Keratinocyte (primary cell): Measurements from ENCODE around the gene CELF2. TPM values are rescaled to one million over a fixed set of nuclear protein-coding genes. Genes with fewer than 3 reads are reported as not detected.

Source experiments
- DNase-seq: peaks from one replicate; pipeline ENCODE4 v3.0.0-alpha.2; 2011; ENCODE audit warnings: low read depth, missing footprints, low spot score
- FAIRE-seq: peaks from 2 replicates; lab custom pipeline; 2011; peaks lifted over from hg19 to GRCh38; lab: Jason Lieb, UNC
- H2AFZ ChIP-seq: 2 replicates; pipeline ENCODE4 v1.6.0; 2012; ENCODE audit warnings: low read length, control low read depth, inconsistent platforms; ENCODE audit not compliant: control insufficient read depth
- H3K27ac ChIP-seq: 2 replicates; pipeline ENCODE4 v1.5.1; 2011; ENCODE audit warnings: low read length; ENCODE audit not compliant: control insufficient read depth, insufficient read depth
- H3K27me3 ChIP-seq: 3 replicates; pipeline ENCODE4 v1.6.0; 2011; ENCODE audit warnings: low read length; ENCODE audit not compliant: control insufficient read depth, insufficient read depth; ENCODE audit errors: extremely low read depth
- H3K36me3 ChIP-seq, 2 experiments: 2 replicates in 1 of 2; 3 replicates in 1 of 2; pipeline ENCODE4 v1.5.1; 2011; ENCODE audit warnings: low read length in 2 of 2, mild to moderate bottlenecking in 1 of 2; ENCODE audit not compliant: control insufficient read depth in 2 of 2, insufficient read depth in 2 of 2; ENCODE audit errors: extremely low read depth in 1 of 2
- H3K4me1 ChIP-seq: 3 replicates; pipeline ENCODE4 v1.5.1; 2011; ENCODE audit warnings: low read length; ENCODE audit not compliant: control insufficient read depth, insufficient read depth; ENCODE audit errors: extremely low read depth
- H3K4me2 ChIP-seq: 3 replicates; pipeline ENCODE4 v1.6.0; 2011; ENCODE audit warnings: low read depth, low read length; ENCODE audit not compliant: control insufficient read depth, insufficient read depth; ENCODE audit errors: extremely low read depth
- H3K4me3 ChIP-seq, 3 experiments: fragments of 200-600 bp in 1 of 3; sonication (generic) in 1 of 3; 2 replicates in 2 of 3; 3 replicates in 1 of 3; pipeline ENCODE4 v1.5.1; 2011 to 2016; ENCODE audit warnings: low read length in 3 of 3, mild to moderate bottlenecking in 3 of 3, control low read depth in 2 of 3, inconsistent platforms in 1 of 3, low read depth in 1 of 3, mixed read lengths in 1 of 3, mixed run types in 1 of 3, moderate library complexity in 1 of 3; ENCODE audit not compliant: control insufficient read depth in 2 of 3, insufficient read depth in 2 of 3; ENCODE audit errors: extremely low read depth in 1 of 3
- H3K79me2 ChIP-seq: 2 replicates; pipeline ENCODE4 v1.6.0; 2012; ENCODE audit warnings: low read length; ENCODE audit not compliant: control insufficient read depth, insufficient read depth
- H3K9ac ChIP-seq: 3 replicates; pipeline ENCODE4 v1.6.0; 2011; ENCODE audit warnings: low read length; ENCODE audit not compliant: control insufficient read depth, insufficient read depth; ENCODE audit errors: extremely low read depth
- H3K9me1 ChIP-seq: 3 replicates; pipeline ENCODE4 v1.6.0; 2011; ENCODE audit warnings: low read length; ENCODE audit not compliant: control insufficient read depth, insufficient read depth; ENCODE audit errors: extremely low read depth
- H3K9me3 ChIP-seq: 2 replicates; pipeline ENCODE4 v1.5.1; 2012; ENCODE audit warnings: low read depth, low read length; ENCODE audit not compliant: control insufficient read depth
- H4K20me1 ChIP-seq: 3 replicates; pipeline ENCODE4 v1.6.0; 2011; ENCODE audit warnings: low read length; ENCODE audit not compliant: control insufficient read depth, insufficient read depth; ENCODE audit errors: extremely low read depth
- CTCF ChIP-seq, 3 experiments: IDR thresholded peaks in 1 of 3; conservative IDR thresholded peaks in 1 of 3; optimal IDR thresholded peaks in 1 of 3; 2 replicates in 2 of 3; 3 replicates in 1 of 3; pipeline versions ENCODE3 to v1.5.1; 2011; ENCODE audit warnings: low read length in 3 of 3, mild to moderate bottlenecking in 3 of 3, moderate library complexity in 2 of 3, control low read depth in 1 of 3, inconsistent platforms in 1 of 3; ENCODE audit not compliant: insufficient read depth in 2 of 3; ENCODE audit errors: extremely low read depth in 1 of 3
- EZH2 ChIP-seq: IDR thresholded peaks from one replicate; pipeline ENCODE4 v1.6.1; 2012; ENCODE audit warnings: inconsistent platforms, mild to moderate bottlenecking, low read length, moderate library complexity
- dilution Hi-C: fragments of 300-500 bp; cut with MboI; formaldehyde crosslinking; loops from one replicate; pipeline ENCODE4 v1.7.0; 2020; ENCODE audit warnings: low sequenced_read_pairs; ENCODE audit not compliant: extremely low pct_ligation_motif_present
- polyA plus RNA-seq, 5 experiments: library from polyadenylated mRNA; depleted of rRNA in 3 of 5; stranded (reverse) in 3 of 5; stranded (forward) in 1 of 5; unstranded in 1 of 5; fragments of >200 nt; gene quantifications; 1 replicate in 1 of 5; 2 replicates in 3 of 5; 3 replicates in 1 of 5; pipeline versions ENCODE4 v1.2.1 to v1.2.3, GENCODE V29; 2011 to 2012; ENCODE audit warnings: missing spikeins in 2 of 5, low read depth in 1 of 5, low replicate concordance in 1 of 5

The CELF2 gene
- polyA plus RNA-seq, 1 donor (not counting 4 experiments of a cell fraction or from before 2014, with no cell fraction given): 9.8 TPM

GRCh38 chr10:11213137-11213536 lies 195.5 kb downstream of the CELF2 start:
- Histone ChIP-seq H3K4me2 (no peak overlapping the region), H3K36me3 (no peaks in the 10 kb centered on the region), H3K4me3 (no peak overlapping the region), H4K20me1 (no peaks in the 10 kb centered on the region), H3K27ac (no peak overlapping the region), H3K9me3 (no peaks in the 10 kb centered on the region), H3K9me1 (no peaks in the 10 kb centered on the region), H3K4me1 (no peaks in the 10 kb centered on the region), H3K79me2 (no peaks in the 10 kb centered on the region), H2AFZ (no peak overlapping the region), H3K27me3 (no peaks in the 10 kb centered on the region), H3K9ac (no peak overlapping the region)
- FAIRE-seq (no peak), DNase-seq (no peak)
- TF ChIP-seq EZH2 (no peak), CTCF (optimal IDR thresholded peaks at IDR 0.05 in 1 of 3, IDR thresholded peaks at IDR 0.05 in 1 of 3, conservative IDR thresholded peaks at IDR 0.05 in 1 of 3; ENCODE audit: extremely low read depth in 1 of 3, insufficient read depth in 2 of 3, low read length in 3 of 3) (no peak)
- dilution Hi-C loops: no loop called here

GRCh38 chr10:11214407-11214806 lies 196.7 kb downstream of the CELF2 start:
- H3K27me3 ChIP-seq: no peaks in the 10 kb centered on the region
- no peak overlapping the region for H3K27ac ChIP-seq
- H2AFZ ChIP-seq: no peak overlapping the region
- no peaks in the 10 kb centered on the region for H4K20me1 ChIP-seq
- H3K36me3 ChIP-seq: no peaks in the 10 kb centered on the region
- H3K4me2 ChIP-seq: no peak overlapping the region
- dilution Hi-C loops: no loop called here
- no peaks in the 10 kb centered on the region for H3K4me1 ChIP-seq
- H3K9me1 ChIP-seq: no peaks in the 10 kb centered on the region
- no peak overlapping the region for H3K9ac ChIP-seq
- H3K79me2 ChIP-seq: no peaks in the 10 kb centered on the region
- H3K4me3 ChIP-seq: no peak overlapping the region
- DNase-seq: no peak
- no peaks in the 10 kb centered on the region for H3K9me3 ChIP-seq
- FAIRE-seq: no peak
- TF ChIP-seq EZH2: no peak

GRCh38 chr10:11215471-11215870 lies 197.8 kb downstream of the CELF2 start:
- DNase-seq (no peak), FAIRE-seq (no peak)
- Histone ChIP-seq H3K9ac (no peak overlapping the region), H3K4me1 (no peaks in the 10 kb centered on the region), H3K79me2 (no peaks in the 10 kb centered on the region), H3K9me3 (no peaks in the 10 kb centered on the region), H3K9me1 (no peaks in the 10 kb centered on the region), H3K4me2 (no peak overlapping the region), H2AFZ (no peak overlapping the region), H3K4me3 (no peak overlapping the region), H3K36me3 (no peaks in the 10 kb centered on the region), H3K27ac (no peak overlapping the region), H4K20me1 (no peaks in the 10 kb centered on the region), H3K27me3 (no peaks in the 10 kb centered on the region)
- dilution Hi-C loops: no loop called here
- TF ChIP-seq CTCF (optimal IDR thresholded peaks at IDR 0.05 in 1 of 3, IDR thresholded peaks at IDR 0.05 in 1 of 3, conservative IDR thresholded peaks at IDR 0.05 in 1 of 3; ENCODE audit: extremely low read depth in 1 of 3, insufficient read depth in 2 of 3, low read length in 3 of 3) (no peak), EZH2 (no peak)
